Heart right ventricle (tissue), 16 donors: ENCODE measurements around the gene MAST1. TPM values are rescaled to one million over a fixed set of nuclear protein-coding genes. Genes with fewer than 3 reads are reported as not detected.

ENCODE experiments used
- ATAC-seq, 8 donors: fragments of 200-7000 bp; cut with Tn5 transposase; one replicate each; pipeline ENCODE4 v1.9.1; 2020; ENCODE audit warnings: mild to moderate bottlenecking in 8 of 8, moderate library complexity in 8 of 8, moderate number of reproducible peaks in 1 of 8
- DNase-seq, 2 donors: peaks; one replicate each; pipeline ENCODE4 v3.0.0-alpha.2; 2020
- H3K27ac ChIP-seq, 10 donors: fragments of 200-600 bp; sonication (generic) in 2 of 10; one replicate each; pipeline versions ENCODE4 v1.5.0 to v1.8.0; 2020 to 2022; ENCODE audit warnings: mild to moderate bottlenecking in 3 of 10
- H3K27me3 ChIP-seq, 7 donors: fragments of 200-600 bp; one replicate each; pipeline ENCODE4 v1.8.0; 2021 to 2022; ENCODE audit warnings: mild to moderate bottlenecking in 2 of 7
- H3K36me3 ChIP-seq, 9 donors: fragments of 200-600 bp; sonication (generic) in 1 of 9; one replicate each; pipeline versions ENCODE4 v1.5.0 to v1.8.0; 2020 to 2022; ENCODE audit warnings: mild to moderate bottlenecking in 2 of 9
- H3K4me1 ChIP-seq, 9 donors: fragments of 200-600 bp; sonication (generic) in 1 of 9; one replicate each; pipeline versions ENCODE4 v1.5.0 to v1.8.0; 2020 to 2022; ENCODE audit warnings: mild to moderate bottlenecking in 4 of 9
- H3K4me3 ChIP-seq, 10 donors: fragments of 200-600 bp; sonication (generic) in 2 of 10; one replicate each; pipeline versions ENCODE4 v1.5.0 to v1.8.0; 2020 to 2022; ENCODE audit warnings: mild to moderate bottlenecking in 7 of 10, moderate library complexity in 2 of 10
- H3K9me3 ChIP-seq, 11 donors: fragments of 200-600 bp in 10 of 11; sonication (generic) in 2 of 11; one replicate each; pipeline versions ENCODE4 v1.5.0 to v1.8.0; 2013 to 2022; ENCODE audit warnings: mild to moderate bottlenecking in 2 of 11, control low read depth in 1 of 11, moderate library complexity in 1 of 11
- WGBS, 2 donors: extraction: QIAGEN DNeasy Blood & Tissue Kit; methylation state at CpG; one replicate each; pipeline ENCODE4 v1.1.7; 2013; ENCODE audit warnings: inconsistent platforms in 1 of 2; 5-methylcytosine and 5-hydroxymethylcytosine counted together
- intact Hi-C, 10 donors: fragments of 100-400 bp; cut with DNase I; formaldehyde crosslinking; loops; one replicate each; pipeline versions ENCODE4 v1.11.1 to v1.14.2; 2022
- polyA plus RNA-seq, 2 donors: library from polyadenylated mRNA; stranded (reverse); fragments of 200-250 nt; gene quantifications; one replicate each; pipeline ENCODE4 v1.2.3, GENCODE V29; 2013
- total RNA-seq, 10 donors: library from RNA; stranded (reverse); fragmentation: NEBNext Ultra II Directional in 3 of 10; extraction: Animal tissue kit (Norgen Biotek cat#: 25700) in 3 of 10; gene quantifications; one replicate each; pipeline versions ENCODE4 v1.2.1 to v1.2.4, GENCODE V29; 2021 to 2023
- TF ChIP-seq, protein P1 (sequence below), 9 donors: fragments of 200-600 bp; sonication (generic) in 2 of 9; IDR thresholded peaks; one replicate each; pipeline versions ENCODE4 v1.5.0 to v1.8.0; 2021 to 2022; ENCODE audit warnings: antibody characterized with exemption in 9 of 9, mild to moderate bottlenecking in 5 of 9, moderate library complexity in 1 of 9
- donor health status: Arrhythmogenic right ventricular cardiomyopathy.
- donor health status: ischemic (EF 13 %, LVEDD 7.1; RV severe dilation, severe dysfunction).
- donor health status: healthy with polysubstance abuse.
- donor health status: DM: no; HTN: yes; CAD: no.
- donor health status: DM: no; HTN: no; CAD: no.
- donor health status: ischemic (EF 25% LVEDD 6.9; RV normal size, moderate dysfunction).
- donor health status: ischemic (EF 25% LVEDD 5.7; RV mildly dilated, moderate dysfunction).
- donor health status: healthy.
- donor health status: DM: yes; HTN: yes; CAD: no.
- donor health status: Ischemic cardiomyopathy.
- donor health status: ischemic (EF 35%, LVEDD 5.7; RV mildly dilated, moderate dysfunction).
- donor health status: nonischemic (EF 11% LVEDD 7.7; RV severe dilation, severe dysfunction).
- donor health status: DM: yes; HTN: yes; CAD: no.
- donor health status: PGD.
- donor health status: ischemic (EF 29% LVEDD 5.4; RV normal size, mild dysfunction).
- donor health status: nonischemic (EF 23%, LVEDD 6.1; RV moderate dilation, normal function).

The MAST1 gene
- total and polyA plus RNA-seq, 12 donors: 0.07 to 0.88 (median 0.31) TPM; not detected in 2

DNA sequence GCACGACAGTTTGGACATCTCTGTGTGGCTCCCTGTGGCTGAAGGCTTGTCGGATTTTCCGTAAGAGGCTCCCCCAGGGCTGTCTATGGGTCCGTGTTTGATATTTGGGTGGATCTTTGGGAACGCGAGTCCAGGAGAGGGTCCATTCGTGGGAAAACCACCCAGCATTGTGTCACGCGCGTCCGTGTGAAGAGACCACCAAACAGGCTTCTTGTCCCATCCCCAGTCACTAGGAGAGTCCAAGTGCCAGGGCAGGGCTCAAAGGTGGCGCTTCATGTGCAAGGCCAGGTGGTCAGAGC lies 46.3 kb downstream of the MAST1 start:
- H3K4me3 ChIP-seq: peak overlapping the region in 3 of 10 donors; percentile 40 to 58 (median 47)
- peaks cover 0 to 2% (median 0%) of the 10 kb centered on the region in 9 donors for H3K36me3 ChIP-seq
- H3K4me1 ChIP-seq: peaks cover 10 to 55% (median 24%) of the 10 kb centered on the region in 9 donors
- TF ChIP-seq, protein P1, sequence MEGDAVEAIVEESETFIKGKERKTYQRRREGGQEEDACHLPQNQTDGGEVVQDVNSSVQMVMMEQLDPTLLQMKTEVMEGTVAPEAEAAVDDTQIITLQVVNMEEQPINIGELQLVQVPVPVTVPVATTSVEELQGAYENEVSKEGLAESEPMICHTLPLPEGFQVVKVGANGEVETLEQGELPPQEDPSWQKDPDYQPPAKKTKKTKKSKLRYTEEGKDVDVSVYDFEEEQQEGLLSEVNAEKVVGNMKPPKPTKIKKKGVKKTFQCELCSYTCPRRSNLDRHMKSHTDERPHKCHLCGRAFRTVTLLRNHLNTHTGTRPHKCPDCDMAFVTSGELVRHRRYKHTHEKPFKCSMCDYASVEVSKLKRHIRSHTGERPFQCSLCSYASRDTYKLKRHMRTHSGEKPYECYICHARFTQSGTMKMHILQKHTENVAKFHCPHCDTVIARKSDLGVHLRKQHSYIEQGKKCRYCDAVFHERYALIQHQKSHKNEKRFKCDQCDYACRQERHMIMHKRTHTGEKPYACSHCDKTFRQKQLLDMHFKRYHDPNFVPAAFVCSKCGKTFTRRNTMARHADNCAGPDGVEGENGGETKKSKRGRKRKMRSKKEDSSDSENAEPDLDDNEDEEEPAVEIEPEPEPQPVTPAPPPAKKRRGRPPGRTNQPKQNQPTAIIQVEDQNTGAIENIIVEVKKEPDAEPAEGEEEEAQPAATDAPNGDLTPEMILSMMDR (IDR thresholded peaks at IDR 0.05): no peak
- WGBS, 2 donors: 66 to 69% methylated on average over 12 of the region's 12 CpGs
- ATAC-seq (no peak), DNase-seq (no peak)
- peaks cover 0 to 15% (median 0%) of the 10 kb centered on the region in 11 donors for H3K9me3 ChIP-seq
- peaks cover 0 to 45% (median 27%) of the 10 kb centered on the region in 7 donors for H3K27me3 ChIP-seq
- intact Hi-C loops: loop anchor here in 3 of 10 donors (2.0 to 10.0 kb wide), 2 partner anchors 80 kb away; partner anchors contain the start of gene DAND5 (in 2 of the 3)
- H3K27ac ChIP-seq: no peak overlapping the region

DNA sequence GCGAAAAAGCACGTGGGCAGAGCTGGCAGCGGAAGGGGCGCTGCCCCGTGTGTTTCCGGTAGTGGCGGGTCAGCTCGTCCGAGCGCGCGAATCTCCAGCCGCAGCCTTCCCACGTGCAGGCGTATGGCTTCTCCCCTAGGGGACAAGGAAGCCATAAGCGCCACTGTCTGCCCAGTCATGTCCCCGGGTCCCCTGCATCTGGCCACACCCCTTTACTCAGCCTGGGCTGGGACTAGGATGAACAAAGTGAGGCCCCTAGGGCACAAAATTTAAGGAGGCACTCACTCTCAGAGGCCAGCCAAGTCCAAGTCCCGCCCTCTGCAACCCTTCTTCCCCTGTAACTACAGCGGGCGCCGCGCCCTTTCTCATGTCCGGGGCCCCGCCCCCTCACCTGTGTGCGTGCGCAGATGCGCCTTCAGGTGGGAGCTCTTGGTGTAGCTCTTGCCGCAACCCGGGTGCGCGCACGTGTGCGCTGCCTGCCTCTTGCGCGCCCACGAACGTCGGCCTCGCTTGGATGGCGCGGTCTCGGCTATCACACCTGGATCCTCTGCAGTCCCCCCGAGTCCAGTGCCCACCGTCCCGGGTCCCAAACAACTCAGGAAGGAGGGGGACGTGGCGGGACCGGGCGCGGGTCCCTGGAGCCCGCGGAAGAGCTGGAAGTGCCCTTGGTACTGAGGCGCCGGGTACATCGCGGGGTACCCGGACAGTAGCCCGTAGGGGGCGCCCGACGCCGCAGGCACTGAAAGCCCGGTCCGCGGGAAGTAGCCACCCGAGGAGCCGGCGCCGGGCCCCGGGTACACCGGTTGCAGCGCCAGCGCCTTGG lies 46.8 kb downstream of the MAST1 start:
- peak; percentile 47 to 71 for DNase-seq
- ATAC-seq: peak in 5 of 8 donors; percentile 18 to 45 (median 26)
- H3K9me3 ChIP-seq: peaks cover 0 to 15% (median 0%) of the 10 kb centered on the region in 11 donors
- no peaks in the 10 kb centered on the region for H3K36me3 ChIP-seq
- H3K4me3 ChIP-seq: peak overlapping the region in 9 of 10 donors; percentile 17 to 58 (median 45)
- intact Hi-C loops: loop anchor here in 3 of 10 donors (2.0 to 10.0 kb wide), 2 partner anchors 80 kb away; partner anchors contain the start of gene DAND5 (in 2 of the 3)
- peak overlapping the region in 1 of 10 donors; percentile 68 for H3K27ac ChIP-seq
- TF ChIP-seq, protein P1 (IDR thresholded peaks at IDR 0.05): peak; percentile 27 to 82 (median 62)
- H3K4me1 ChIP-seq: peaks cover 10 to 53% (median 23%) of the 10 kb centered on the region in 9 donors
- WGBS, 2 donors: 2 to 3% methylated on average over 73 of the region's 73 CpGs
- H3K27me3 ChIP-seq: peaks cover 0 to 45% (median 27%) of the 10 kb centered on the region in 7 donors

DNA sequence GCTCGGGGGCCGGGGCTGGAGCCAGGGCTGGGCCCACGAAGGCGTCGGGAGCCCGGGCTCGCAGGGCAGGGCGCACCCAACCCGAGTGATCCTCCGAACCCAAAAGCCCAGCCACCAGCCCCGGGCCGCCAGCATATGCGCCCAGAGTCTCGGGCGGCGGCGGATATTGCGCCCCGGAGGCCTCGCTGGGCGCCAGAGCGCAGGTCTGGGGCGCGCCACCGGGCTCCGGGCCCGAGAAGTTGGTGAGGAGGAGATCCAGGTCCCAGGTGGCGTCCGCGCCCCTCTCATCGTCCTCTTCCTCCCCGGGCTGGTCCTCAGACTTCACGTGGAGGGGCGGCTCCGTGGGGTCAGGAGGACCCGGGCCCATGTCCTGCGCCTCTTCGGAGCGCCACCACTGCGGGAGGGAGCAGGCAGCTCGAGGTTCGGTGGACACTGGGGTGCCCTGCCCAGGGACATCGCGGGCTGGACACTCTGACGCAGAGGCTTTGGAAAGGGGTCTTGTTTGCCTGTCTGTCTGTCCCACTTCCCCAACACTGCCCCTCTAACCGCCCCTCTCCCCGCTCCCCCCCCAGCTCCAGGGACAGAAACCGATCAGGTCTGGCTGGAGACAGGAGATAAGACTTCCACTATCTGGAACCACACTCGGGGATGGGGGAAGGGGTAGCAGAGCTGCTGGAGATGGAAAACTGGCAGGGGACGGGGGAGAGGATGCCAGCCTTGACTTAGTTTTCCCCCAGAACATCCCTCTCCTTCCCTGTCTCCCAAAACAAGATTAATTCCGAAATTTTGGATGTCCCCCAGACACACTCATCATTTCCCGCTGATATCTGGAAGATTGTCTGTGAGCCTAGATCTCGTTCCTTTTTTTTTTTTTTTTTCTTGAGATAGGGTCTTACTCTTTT lies 47.7 kb downstream of the MAST1 start:
- H3K4me3 ChIP-seq: peak overlapping the region in 9 of 10 donors; percentile 17 to 58 (median 45)
- H3K36me3 ChIP-seq: no peaks in the 10 kb centered on the region
- DNase-seq: no peak
- TF ChIP-seq, protein P1 (IDR thresholded peaks at IDR 0.05): peak in 1 of 9 donors; percentile 31
- intact Hi-C loops: loop anchor here in 4 of 10 donors (2.0 to 10.0 kb wide), 3 partner anchors 75 to 79 kb away; partner anchors contain the start of gene DAND5 (in 2 of the 4)
- H3K27ac ChIP-seq: peak overlapping the region in 1 of 10 donors; percentile 68
- WGBS, 2 donors: 3 to 4% methylated on average over 46 to 53 of the region's 53 CpGs
- ATAC-seq: no peak
- peaks cover 0 to 15% (median 0%) of the 10 kb centered on the region in 11 donors for H3K9me3 ChIP-seq
- peaks cover 0 to 45% (median 27%) of the 10 kb centered on the region in 7 donors for H3K27me3 ChIP-seq
- H3K4me1 ChIP-seq: peaks cover 7 to 47% (median 19%) of the 10 kb centered on the region in 9 donors

DNA sequence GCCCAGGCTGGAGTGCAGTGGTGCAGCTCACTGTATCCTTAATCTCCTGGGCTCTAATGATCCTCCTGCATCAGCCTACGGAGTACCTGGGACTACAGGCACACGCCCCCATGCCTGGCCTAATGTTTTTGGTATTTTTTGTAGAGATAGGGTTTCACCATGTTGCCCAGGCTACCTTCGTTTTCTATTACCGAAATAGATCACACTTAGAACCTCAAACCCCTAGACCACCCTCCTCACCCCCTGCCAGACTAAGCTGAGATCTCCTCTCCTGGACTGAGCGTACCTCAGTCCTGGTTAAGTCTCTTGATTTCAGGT lies 48.3 kb downstream of the MAST1 start:
- H3K4me1 ChIP-seq: peaks cover 7 to 51% (median 22%) of the 10 kb centered on the region in 9 donors
- DNase-seq (no peak), ATAC-seq (no peak)
- peaks cover 0 to 15% (median 0%) of the 10 kb centered on the region in 11 donors for H3K9me3 ChIP-seq
- intact Hi-C loops: loop anchor here in 3 of 10 donors (2.0 to 10.0 kb wide), 2 partner anchors 74 to 78 kb away; partner anchors contain the start of gene DAND5 (in 2 of the 3)
- H3K4me3 ChIP-seq: no peak overlapping the region
- H3K27me3 ChIP-seq: peaks cover 0 to 45% (median 27%) of the 10 kb centered on the region in 7 donors
- H3K36me3 ChIP-seq: no peaks in the 10 kb centered on the region
- H3K27ac ChIP-seq: no peak overlapping the region
- WGBS, 2 donors: 64 to 68% methylated on average over 5 of the region's 5 CpGs
- TF ChIP-seq, protein P1 (IDR thresholded peaks at IDR 0.05): no peak
